ENCODE results near the gene STIP1.

DNA sequence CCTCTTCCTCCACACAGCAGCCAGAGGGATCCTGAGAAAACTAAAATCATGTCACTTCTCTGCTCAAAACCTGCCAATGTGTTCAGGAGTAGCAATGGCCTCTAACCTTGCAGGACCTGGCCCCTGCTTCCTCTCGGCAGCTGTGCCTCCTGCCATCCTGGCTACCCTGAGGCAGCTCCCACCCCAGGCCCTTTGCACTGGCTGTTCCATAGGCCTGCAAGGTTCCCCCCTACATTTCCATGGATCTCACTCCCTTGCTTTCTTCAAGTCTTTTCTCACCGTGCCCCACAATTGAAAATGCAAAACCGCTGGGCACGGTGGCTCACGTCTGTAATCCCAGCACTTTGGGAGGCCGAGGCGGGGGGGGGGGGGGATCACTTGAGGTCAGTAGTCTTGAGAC lies 2.1 kb upstream of the STIP1 start:
- TF ChIP-seq POLR2A (IDR thresholded peaks at IDR 0.05): no peak
- TF ChIP-seq, protein P1, sequence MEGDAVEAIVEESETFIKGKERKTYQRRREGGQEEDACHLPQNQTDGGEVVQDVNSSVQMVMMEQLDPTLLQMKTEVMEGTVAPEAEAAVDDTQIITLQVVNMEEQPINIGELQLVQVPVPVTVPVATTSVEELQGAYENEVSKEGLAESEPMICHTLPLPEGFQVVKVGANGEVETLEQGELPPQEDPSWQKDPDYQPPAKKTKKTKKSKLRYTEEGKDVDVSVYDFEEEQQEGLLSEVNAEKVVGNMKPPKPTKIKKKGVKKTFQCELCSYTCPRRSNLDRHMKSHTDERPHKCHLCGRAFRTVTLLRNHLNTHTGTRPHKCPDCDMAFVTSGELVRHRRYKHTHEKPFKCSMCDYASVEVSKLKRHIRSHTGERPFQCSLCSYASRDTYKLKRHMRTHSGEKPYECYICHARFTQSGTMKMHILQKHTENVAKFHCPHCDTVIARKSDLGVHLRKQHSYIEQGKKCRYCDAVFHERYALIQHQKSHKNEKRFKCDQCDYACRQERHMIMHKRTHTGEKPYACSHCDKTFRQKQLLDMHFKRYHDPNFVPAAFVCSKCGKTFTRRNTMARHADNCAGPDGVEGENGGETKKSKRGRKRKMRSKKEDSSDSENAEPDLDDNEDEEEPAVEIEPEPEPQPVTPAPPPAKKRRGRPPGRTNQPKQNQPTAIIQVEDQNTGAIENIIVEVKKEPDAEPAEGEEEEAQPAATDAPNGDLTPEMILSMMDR (IDR thresholded peaks at IDR 0.05): no peak
